Fibroblast of lung (primary cell): ENCODE results near the gene ATOH8.

Experiments used
- EZH2 ChIP-seq: IDR thresholded peaks from 2 replicates; pipeline ENCODE4 v1.5.1; 2012; ENCODE audit warnings: low read length, control low read depth, mild to moderate bottlenecking; ENCODE audit errors: missing control alignments
- TF ChIP-seq, protein P1 (sequence below), 2 donors: IDR thresholded peaks in 1 of 2; conservative IDR thresholded peaks in 1 of 2; 1 replicate in 1 of 2; 2 replicates in 1 of 2; pipeline ENCODE4 v1.5.1; 2011 to 2012; ENCODE audit warnings: low read length in 2 of 2, control low read depth in 1 of 2, inconsistent platforms in 1 of 2, low read depth in 1 of 2, mild to moderate bottlenecking in 1 of 2

DNA sequence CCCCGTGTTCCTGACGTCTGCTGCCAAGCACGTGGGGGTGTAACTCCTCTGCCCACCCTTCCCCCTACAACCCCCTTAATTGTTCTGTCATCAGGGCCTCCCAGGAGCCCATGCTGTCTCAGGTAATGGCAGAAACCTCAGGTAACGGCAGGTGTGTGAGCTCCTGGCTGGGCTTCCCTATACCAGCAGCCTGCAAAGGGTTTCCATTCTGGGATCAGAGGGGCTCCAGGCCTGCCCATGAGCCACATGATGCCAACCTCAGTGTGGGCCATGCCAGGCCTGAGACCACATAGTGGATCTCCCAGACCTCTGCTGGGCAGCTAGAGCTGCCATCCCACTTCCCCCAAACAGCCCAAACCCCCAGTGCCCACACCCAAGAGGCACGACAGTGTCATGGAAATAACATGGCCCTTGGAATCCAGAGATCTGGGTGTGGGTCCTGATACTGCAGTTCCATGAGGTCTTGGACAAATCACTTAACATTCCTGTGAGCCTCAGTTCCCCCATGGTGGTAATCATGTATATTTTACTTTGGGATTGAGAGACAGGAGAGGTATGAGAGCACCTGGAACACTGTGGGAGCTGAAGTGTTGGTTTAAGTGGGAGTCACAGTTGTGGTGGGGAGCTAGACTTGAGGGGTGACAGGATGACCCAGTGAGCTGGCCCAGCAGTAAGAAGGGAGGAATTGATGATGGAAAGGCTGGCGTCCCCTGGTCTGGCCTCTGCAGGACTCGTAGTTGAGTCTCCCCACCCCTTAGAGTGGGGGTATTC is 59.6 kb downstream of the ATOH8 start:
- TF ChIP-seq, protein P1, sequence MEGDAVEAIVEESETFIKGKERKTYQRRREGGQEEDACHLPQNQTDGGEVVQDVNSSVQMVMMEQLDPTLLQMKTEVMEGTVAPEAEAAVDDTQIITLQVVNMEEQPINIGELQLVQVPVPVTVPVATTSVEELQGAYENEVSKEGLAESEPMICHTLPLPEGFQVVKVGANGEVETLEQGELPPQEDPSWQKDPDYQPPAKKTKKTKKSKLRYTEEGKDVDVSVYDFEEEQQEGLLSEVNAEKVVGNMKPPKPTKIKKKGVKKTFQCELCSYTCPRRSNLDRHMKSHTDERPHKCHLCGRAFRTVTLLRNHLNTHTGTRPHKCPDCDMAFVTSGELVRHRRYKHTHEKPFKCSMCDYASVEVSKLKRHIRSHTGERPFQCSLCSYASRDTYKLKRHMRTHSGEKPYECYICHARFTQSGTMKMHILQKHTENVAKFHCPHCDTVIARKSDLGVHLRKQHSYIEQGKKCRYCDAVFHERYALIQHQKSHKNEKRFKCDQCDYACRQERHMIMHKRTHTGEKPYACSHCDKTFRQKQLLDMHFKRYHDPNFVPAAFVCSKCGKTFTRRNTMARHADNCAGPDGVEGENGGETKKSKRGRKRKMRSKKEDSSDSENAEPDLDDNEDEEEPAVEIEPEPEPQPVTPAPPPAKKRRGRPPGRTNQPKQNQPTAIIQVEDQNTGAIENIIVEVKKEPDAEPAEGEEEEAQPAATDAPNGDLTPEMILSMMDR (conservative IDR thresholded peaks at IDR 0.05 in 1 of 2, IDR thresholded peaks at IDR 0.05 in 1 of 2; ENCODE audit: low read depth in 1 of 2, low read length in 2 of 2) = no peak
- TF ChIP-seq EZH2 = no peak
